ENCODE results near the gene SLC37A2.

Gene SLC37A2

GRCh38 chr11:125069796-125070195 is 6.7 kb downstream of the SLC37A2 start:
- WGBS, 2 experiments = 79 to 84% methylated on average over 5 of the region's 5 CpGs
- Histone ChIP-seq H3K27ac (ENCODE audit: insufficient read depth, low read depth, low read length, poor library complexity, severe bottlenecking) (no peak overlapping the region), H3K4me3 (ENCODE audit: insufficient read depth, low read depth, low read length) (no peak overlapping the region), H3K9me3 (ENCODE audit: control insufficient read depth, low read length) (no peaks in the 10 kb centered on the region), H3K27me3 (ENCODE audit: control insufficient read depth, insufficient read depth, low read length, poor library complexity, severe bottlenecking) (peaks cover 14% of the 10 kb centered on the region), H3K36me3 (ENCODE audit: control insufficient read depth, insufficient read depth, low read length) (no peaks in the 10 kb centered on the region), H3K4me1 (ENCODE audit: control insufficient read depth, insufficient read depth, low read length) (peaks cover 9% of the 10 kb centered on the region)

- H3K9me3 ChIP-seq (ENCODE audit: control insufficient read depth, low read length) = no peaks in the 10 kb centered on the region
- peaks cover 5% of the 10 kb centered on the region for H3K27me3 ChIP-seq (ENCODE audit: control insufficient read depth, insufficient read depth, low read length, poor library complexity, severe bottlenecking)
- H3K27ac ChIP-seq (ENCODE audit: insufficient read depth, low read depth, low read length, poor library complexity, severe bottlenecking) = no peak overlapping the region
- peaks cover 9% of the 10 kb centered on the region for H3K4me1 ChIP-seq (ENCODE audit: control insufficient read depth, insufficient read depth, low read length)
- 77 to 80% methylated on average over 7 of the region's 7 CpGs for WGBS, 2 experiments
- no peaks in the 10 kb centered on the region for H3K36me3 ChIP-seq (ENCODE audit: control insufficient read depth, insufficient read depth, low read length)
- H3K4me3 ChIP-seq (ENCODE audit: insufficient read depth, low read depth, low read length) = no peak overlapping the region
Measured at GRCh38 chr11:125070699-125071254, 7.7 kb downstream of the SLC37A2 start.

- Histone ChIP-seq H3K9me3 (ENCODE audit: control insufficient read depth, low read length) (no peaks in the 10 kb centered on the region), H3K4me3 (ENCODE audit: insufficient read depth, low read depth, low read length) (no peak overlapping the region), H3K27me3 (ENCODE audit: control insufficient read depth, insufficient read depth, low read length, poor library complexity, severe bottlenecking) (no peaks in the 10 kb centered on the region), H3K27ac (ENCODE audit: insufficient read depth, low read depth, low read length, poor library complexity, severe bottlenecking) (no peak overlapping the region), H3K36me3 (ENCODE audit: control insufficient read depth, insufficient read depth, low read length) (no peaks in the 10 kb centered on the region), H3K4me1 (ENCODE audit: control insufficient read depth, insufficient read depth, low read length) (peaks cover 9% of the 10 kb centered on the region)
- 56 to 58% methylated on average over 5 of the region's 5 CpGs for WGBS, 2 experiments
Measured at GRCh38 chr11:125071435-125071834, 8.3 kb downstream of the SLC37A2 start.

GRCh38 chr11:125071846-125072217 is 8.7 kb downstream of the SLC37A2 start:
- Histone ChIP-seq H3K36me3 (ENCODE audit: control insufficient read depth, insufficient read depth, low read length) (no peaks in the 10 kb centered on the region), H3K4me1 (ENCODE audit: control insufficient read depth, insufficient read depth, low read length) (peaks cover 9% of the 10 kb centered on the region), H3K9me3 (ENCODE audit: control insufficient read depth, low read length) (no peaks in the 10 kb centered on the region), H3K4me3 (ENCODE audit: insufficient read depth, low read depth, low read length) (no peak overlapping the region), H3K27ac (ENCODE audit: insufficient read depth, low read depth, low read length, poor library complexity, severe bottlenecking) (no peak overlapping the region), H3K27me3 (ENCODE audit: control insufficient read depth, insufficient read depth, low read length, poor library complexity, severe bottlenecking) (no peaks in the 10 kb centered on the region)
- WGBS, 2 experiments = 86 to 90% methylated on average over 6 of the region's 6 CpGs

GRCh38 chr11:125072218-125072960 is 9.3 kb downstream of the SLC37A2 start:
- no peaks in the 10 kb centered on the region for H3K36me3 ChIP-seq (ENCODE audit: control insufficient read depth, insufficient read depth, low read length)
- 93 to 96% methylated on average over 12 of the region's 12 CpGs for WGBS, 2 experiments
- H3K4me1 ChIP-seq (ENCODE audit: control insufficient read depth, insufficient read depth, low read length) = peaks cover 9% of the 10 kb centered on the region
- no peak overlapping the region for H3K27ac ChIP-seq (ENCODE audit: insufficient read depth, low read depth, low read length, poor library complexity, severe bottlenecking)
- no peaks in the 10 kb centered on the region for H3K27me3 ChIP-seq (ENCODE audit: control insufficient read depth, insufficient read depth, low read length, poor library complexity, severe bottlenecking)
- H3K4me3 ChIP-seq (ENCODE audit: insufficient read depth, low read depth, low read length) = no peak overlapping the region
- H3K9me3 ChIP-seq (ENCODE audit: control insufficient read depth, low read length) = no peaks in the 10 kb centered on the region

- 91 to 94% methylated on average over 12 of the region's 12 CpGs for WGBS, 2 experiments
- peaks cover 9% of the 10 kb centered on the region for H3K4me1 ChIP-seq (ENCODE audit: control insufficient read depth, insufficient read depth, low read length)
- H3K9me3 ChIP-seq (ENCODE audit: control insufficient read depth, low read length) = no peaks in the 10 kb centered on the region
- no peaks in the 10 kb centered on the region for H3K27me3 ChIP-seq (ENCODE audit: control insufficient read depth, insufficient read depth, low read length, poor library complexity, severe bottlenecking)
- H3K36me3 ChIP-seq (ENCODE audit: control insufficient read depth, insufficient read depth, low read length) = no peaks in the 10 kb centered on the region
- no peak overlapping the region for H3K4me3 ChIP-seq (ENCODE audit: insufficient read depth, low read depth, low read length)
- H3K27ac ChIP-seq (ENCODE audit: insufficient read depth, low read depth, low read length, poor library complexity, severe bottlenecking) = no peak overlapping the region
Measured at GRCh38 chr11:125072961-125073590, 10.0 kb downstream of the SLC37A2 start.

- H3K36me3 ChIP-seq (ENCODE audit: control insufficient read depth, insufficient read depth, low read length) = no peaks in the 10 kb centered on the region
- H3K4me1 ChIP-seq (ENCODE audit: control insufficient read depth, insufficient read depth, low read length) = peaks cover 9% of the 10 kb centered on the region
- no peaks in the 10 kb centered on the region for H3K27me3 ChIP-seq (ENCODE audit: control insufficient read depth, insufficient read depth, low read length, poor library complexity, severe bottlenecking)
- WGBS, 2 experiments = 86% methylated on average over 19 of the region's 19 CpGs
- H3K27ac ChIP-seq (ENCODE audit: insufficient read depth, low read depth, low read length, poor library complexity, severe bottlenecking) = no peak overlapping the region
- H3K4me3 ChIP-seq (ENCODE audit: insufficient read depth, low read depth, low read length) = no peak overlapping the region
- H3K9me3 ChIP-seq (ENCODE audit: control insufficient read depth, low read length) = no peaks in the 10 kb centered on the region
Measured at GRCh38 chr11:125073616-125074483, 10.7 kb downstream of the SLC37A2 start.

GRCh38 chr11:125074511-125075241 is 11.6 kb downstream of the SLC37A2 start:
- 91 to 92% methylated on average over 11 of the region's 11 CpGs for WGBS, 2 experiments
- Histone ChIP-seq H3K27me3 (ENCODE audit: control insufficient read depth, insufficient read depth, low read length, poor library complexity, severe bottlenecking) (no peaks in the 10 kb centered on the region), H3K36me3 (ENCODE audit: control insufficient read depth, insufficient read depth, low read length) (no peaks in the 10 kb centered on the region), H3K27ac (ENCODE audit: insufficient read depth, low read depth, low read length, poor library complexity, severe bottlenecking) (no peak overlapping the region), H3K9me3 (ENCODE audit: control insufficient read depth, low read length) (no peaks in the 10 kb centered on the region), H3K4me1 (ENCODE audit: control insufficient read depth, insufficient read depth, low read length) (peaks cover 9% of the 10 kb centered on the region), H3K4me3 (ENCODE audit: insufficient read depth, low read depth, low read length) (no peak overlapping the region)

- no peaks in the 10 kb centered on the region for H3K27me3 ChIP-seq (ENCODE audit: control insufficient read depth, insufficient read depth, low read length, poor library complexity, severe bottlenecking)
- no peaks in the 10 kb centered on the region for H3K9me3 ChIP-seq (ENCODE audit: control insufficient read depth, low read length)
- WGBS, 2 experiments = 94% methylated on average over 7 of the region's 7 CpGs
- H3K4me3 ChIP-seq (ENCODE audit: insufficient read depth, low read depth, low read length) = no peak overlapping the region
- no peaks in the 10 kb centered on the region for H3K36me3 ChIP-seq (ENCODE audit: control insufficient read depth, insufficient read depth, low read length)
- no peak overlapping the region for H3K27ac ChIP-seq (ENCODE audit: insufficient read depth, low read depth, low read length, poor library complexity, severe bottlenecking)
- peaks cover 9% of the 10 kb centered on the region for H3K4me1 ChIP-seq (ENCODE audit: control insufficient read depth, insufficient read depth, low read length)
Measured at GRCh38 chr11:125075242-125075625, 12.1 kb downstream of the SLC37A2 start.
